H1 (cell line): ENCODE results near the gene ITPKA. TPM values are rescaled to one million over a fixed set of nuclear protein-coding genes. Genes with fewer than 3 reads are reported as not detected.

Experiments
- CTCF ChIA-PET: fragments of 300-600 bp; sonication (Branson Sonifier 250); formaldehyde crosslinking; loops from one replicate; lab custom pipeline; 2021; ENCODE audit not compliant: partially characterized antibody; lab: Charles Lee
- POLR2A ChIA-PET: fragments of 300-600 bp; sonication (Branson Sonifier 250); formaldehyde crosslinking; loops from one replicate; lab custom pipeline; 2021; ENCODE audit warnings: inconsistent platforms; ENCODE audit not compliant: partially characterized antibody; lab: Charles Lee
- DNase-seq, 2 experiments: peaks; one replicate each; pipeline versions ENCODE4 v3.0.0 to v3.0.0-alpha.2; 2010 to 2022; ENCODE audit warnings: low spot score in 2 of 2, low read depth in 1 of 2, mixed read lengths in 1 of 2
- FAIRE-seq: peaks from 2 replicates; lab custom pipeline; 2011; peaks lifted over from hg19 to GRCh38; lab: Jason Lieb, UNC
- H2AFZ ChIP-seq: 2 replicates; pipeline ENCODE4 v1.8.1; 2012; ENCODE audit warnings: low read length, inconsistent platforms
- H2AK5ac ChIP-seq: 2 replicates; pipeline ENCODE4 v1.6.1; 2013; ENCODE audit warnings: low read depth, low read length
- H2BK120ac ChIP-seq: replicated peaks from 2 replicates; pipeline ENCODE3; 2013; ENCODE audit warnings: low read depth, low read length, inconsistent platforms
- H2BK12ac ChIP-seq: 2 replicates; pipeline ENCODE4 v1.6.1; 2013; ENCODE audit warnings: low read depth, low read length
- H2BK15ac ChIP-seq: 2 replicates; pipeline ENCODE4 v1.6.1; 2013; ENCODE audit warnings: low read length
- H2BK20ac ChIP-seq: 2 replicates; pipeline ENCODE4 v1.6.1; 2013; ENCODE audit warnings: low read length
- H2BK5ac ChIP-seq: 2 replicates; pipeline ENCODE4 v1.6.1; 2013; ENCODE audit warnings: low read depth, low read length
- H3K14ac ChIP-seq: 2 replicates; pipeline ENCODE4 v1.6.1; 2013; ENCODE audit warnings: inconsistent platforms; ENCODE audit not compliant: insufficient read length
- H3K18ac ChIP-seq: 2 replicates; pipeline ENCODE4 v1.6.1; 2013; ENCODE audit warnings: low read length; ENCODE audit errors: extremely low read depth
- H3K23ac ChIP-seq: 2 replicates; pipeline ENCODE4 v1.6.1; 2013; ENCODE audit warnings: inconsistent platforms; ENCODE audit not compliant: insufficient read length
- H3K23me2 ChIP-seq: 2 replicates; pipeline ENCODE4 v1.6.1; 2013; ENCODE audit warnings: low read depth, low read length
- H3K27ac ChIP-seq: 2 replicates; pipeline ENCODE4 v1.6.1; 2011; ENCODE audit warnings: low read depth, low read length, inconsistent platforms
- H3K27me3 ChIP-seq, 4 experiments: replicated peaks in 1 of 4; 1 replicate in 1 of 4; 2 replicates in 3 of 4; pipeline versions ENCODE4 v1.6.1 to v1.8.1; 2011 to 2013; ENCODE audit warnings: low read length in 3 of 4, mild to moderate bottlenecking in 3 of 4, inconsistent platforms in 2 of 4, mixed read lengths in 2 of 4, moderate library complexity in 1 of 4; ENCODE audit not compliant: control insufficient read depth in 3 of 4, insufficient read depth in 3 of 4; ENCODE audit errors: extremely low read depth in 1 of 4
- H3K36me3 ChIP-seq, 4 experiments: 2 replicates each; pipeline versions ENCODE4 v1.6.1 to v1.8.1; 2011 to 2013; ENCODE audit warnings: mild to moderate bottlenecking in 4 of 4, low read length in 3 of 4, moderate library complexity in 2 of 4, control low read depth in 1 of 4, inconsistent platforms in 1 of 4; ENCODE audit not compliant: insufficient read depth in 4 of 4, control insufficient read depth in 2 of 4
- H3K4ac ChIP-seq: replicated peaks from 2 replicates; pipeline ENCODE3; 2013; ENCODE audit warnings: low read length, low read depth, mixed read lengths, inconsistent platforms; ENCODE audit not compliant: insufficient read length
- H3K4me1 ChIP-seq, 4 experiments: replicated peaks in 1 of 4; 1 replicate in 1 of 4; 2 replicates in 3 of 4; pipeline versions ENCODE4 v1.6.1 to v1.8.1; 2011 to 2013; ENCODE audit warnings: low read length in 3 of 4, inconsistent platforms in 2 of 4, mixed read lengths in 1 of 4; ENCODE audit not compliant: insufficient read depth in 4 of 4, control insufficient read depth in 3 of 4
- H3K4me2 ChIP-seq, 2 experiments: 2 replicates each; pipeline versions ENCODE4 v1.6.1 to v1.8.1; 2011 to 2013; ENCODE audit warnings: low read depth in 2 of 2, low read length in 2 of 2, control low read depth in 1 of 2, inconsistent platforms in 1 of 2, mild to moderate bottlenecking in 1 of 2; ENCODE audit not compliant: insufficient read depth in 1 of 2
- H3K4me3 ChIP-seq, 4 experiments: fragments of 200-600, 300-600 bp in 1 of 4; sonication (generic), shearing (Covaris generic), sonication (Bioruptor Twin) in 1 of 4; 2 replicates each; pipeline versions ENCODE4 v1.5.1 to v1.8.1; 2011 to 2016; ENCODE audit warnings: low read length in 4 of 4, low read depth in 3 of 4, control low read depth in 2 of 4, inconsistent platforms in 2 of 4, mild to moderate bottlenecking in 2 of 4, mixed read lengths in 1 of 4, moderate library complexity in 1 of 4; ENCODE audit not compliant: insufficient read depth in 2 of 4; ENCODE audit errors: extremely low read depth in 1 of 4
- H3K56ac ChIP-seq: replicated peaks from 2 replicates; pipeline ENCODE3; 2013; ENCODE audit warnings: low read depth, mild to moderate bottlenecking, mixed read lengths, low read length, inconsistent platforms; ENCODE audit not compliant: insufficient read length
- H3K79me1 ChIP-seq: 2 replicates; pipeline ENCODE4 v1.6.1; 2013; ENCODE audit warnings: low read depth, low read length, control low read depth
- H3K79me2 ChIP-seq, 2 experiments: 2 replicates each; pipeline versions ENCODE4 v1.6.1 to v1.8.1; 2012 to 2013; ENCODE audit warnings: low read length in 2 of 2, mild to moderate bottlenecking in 2 of 2, inconsistent platforms in 1 of 2; ENCODE audit not compliant: insufficient read depth in 2 of 2, control insufficient read depth in 1 of 2
- H3K9ac ChIP-seq, 4 experiments: replicated peaks in 1 of 4; 1 replicate in 1 of 4; 2 replicates in 3 of 4; pipeline versions ENCODE4 v1.6.1 to v1.8.1; 2011 to 2013; ENCODE audit warnings: low read depth in 3 of 4, low read length in 3 of 4, control low read depth in 2 of 4, mild to moderate bottlenecking in 2 of 4, moderate library complexity in 2 of 4, inconsistent platforms in 1 of 4; ENCODE audit errors: extremely low read depth in 1 of 4
- H3K9me3 ChIP-seq, 2 experiments: 2 replicates each; pipeline versions ENCODE4 v1.6.1 to v1.8.1; 2012 to 2013; ENCODE audit warnings: mild to moderate bottlenecking in 2 of 2, moderate library complexity in 2 of 2, control low read depth in 1 of 2, inconsistent platforms in 1 of 2, low read depth in 1 of 2, low read length in 1 of 2, mixed read lengths in 1 of 2; ENCODE audit not compliant: insufficient read depth in 2 of 2
- H4K20me1 ChIP-seq, 2 experiments: replicated peaks in 1 of 2; 2 replicates each; pipeline versions ENCODE3 to v1.8.1; 2011 to 2013; ENCODE audit warnings: inconsistent platforms in 2 of 2, low read length in 2 of 2, mild to moderate bottlenecking in 1 of 2; ENCODE audit not compliant: insufficient read depth in 2 of 2, control insufficient read depth in 1 of 2
- H4K5ac ChIP-seq: 2 replicates; pipeline ENCODE4 v1.6.1; 2013; ENCODE audit warnings: low read length, low read depth, mixed read lengths, inconsistent platforms; ENCODE audit not compliant: insufficient read length
- H4K8ac ChIP-seq: 2 replicates; pipeline ENCODE4 v1.8.0; 2013; ENCODE audit warnings: mild to moderate bottlenecking, moderate library complexity, low read length, inconsistent platforms; ENCODE audit not compliant: insufficient read depth; ENCODE audit errors: extremely low read depth
- H4K91ac ChIP-seq: replicated peaks from 2 replicates; pipeline ENCODE3; 2013; ENCODE audit warnings: low read length, mixed read lengths, inconsistent platforms; ENCODE audit not compliant: insufficient read length
- CHD1 ChIP-seq: IDR thresholded peaks from 2 replicates; pipeline ENCODE4 v1.6.1; 2012; ENCODE audit warnings: low read depth, low read length, improper control_type of control experiment
- EP300 ChIP-seq, 2 experiments: IDR thresholded peaks; 1 replicate in 1 of 2; 2 replicates in 1 of 2; pipeline ENCODE4 v1.6.1; 2011 to 2012; ENCODE audit warnings: low read depth in 2 of 2, low read length in 2 of 2, mild to moderate bottlenecking in 2 of 2, borderline replicate concordance in 1 of 2, inconsistent platforms in 1 of 2, moderate library complexity in 1 of 2
- NRF1 ChIP-seq: IDR thresholded peaks from 2 replicates; pipeline ENCODE4 v1.6.1; 2011; ENCODE audit warnings: mild to moderate bottlenecking, low read depth, low read length, improper control_type of control experiment
- RBBP5 ChIP-seq: IDR thresholded peaks from 2 replicates; pipeline ENCODE4 v1.7.1; 2012; ENCODE audit warnings: low read depth, mild to moderate bottlenecking, inconsistent platforms, low read length, moderate library complexity, borderline replicate concordance
- RFX5 ChIP-seq: IDR thresholded peaks from 2 replicates; pipeline ENCODE4 v1.6.1; 2011; ENCODE audit warnings: low read depth, low read length, improper control_type of control experiment, borderline replicate concordance
- TEAD4 ChIP-seq: IDR thresholded peaks from 2 replicates; pipeline ENCODE4 v1.6.1; 2012; ENCODE audit warnings: low read depth, low read length, inconsistent platforms, mixed read lengths
- YY1 ChIP-seq: IDR thresholded peaks from 2 replicates; pipeline ENCODE4 v1.6.1; 2011; ENCODE audit warnings: low read depth, mild to moderate bottlenecking, low read length
- WGBS, 2 experiments: shearing (Covaris generic) in 1 of 2; methylation state at CpG; one replicate each; pipeline versions ENCODE4 v1.1.6 to v1.1.7; 2013 to 2015; ENCODE audit warnings: low lambda C conversion rate in 2 of 2, mixed read lengths in 2 of 2, inconsistent platforms in 1 of 2, low coverage in 1 of 2, missing lambda C conversion rate in 1 of 2; ENCODE audit not compliant: insufficient replicate concordance in 2 of 2, insufficient coverage in 1 of 2, insufficient read length in 1 of 2; ENCODE audit errors: extremely low coverage in 1 of 2, missing lambda C conversion rate in 1 of 2; 5-methylcytosine and 5-hydroxymethylcytosine counted together
- polyA plus RNA-seq, 7 experiments: library from polyadenylated mRNA; depleted of rRNA in 3 of 7; stranded (reverse) in 5 of 7; unstranded in 2 of 7; fragments of >200 nt in 5 of 7; fragments of 200-250 nt in 2 of 7; gene quantifications; 1 replicate in 5 of 7; 2 replicates in 1 of 7; 4 replicates in 1 of 7; pipeline versions ENCODE4 v1.2.1 to v1.2.3, GENCODE V29; 2011 to 2013; ENCODE audit warnings: missing spikeins in 2 of 7, mixed read lengths in 2 of 7
- total RNA-seq: library from RNA; stranded (reverse); fragmentation: NEBNext Ultra II Directional; extraction: Animal tissue kit (Norgen Biotek cat#: 25700); gene quantifications from 2 replicates; pipeline ENCODE4 v1.2.1, GENCODE V29; 2021

Gene ITPKA
- total and polyA plus RNA-seq, 2 of the 8 experiments (the other 6 are each of a cell fraction or from before 2014, with no cell fraction given): 0.39 to 0.99 TPM

GRCh38 chr15:41521614-41522013 is 27.9 kb downstream of the ITPKA start:
- no peak overlapping the region for H3K4me2 ChIP-seq
- H3K9me3 ChIP-seq: no peaks in the 10 kb centered on the region; a peak in 1 of 4 replicates
- no peaks in the 10 kb centered on the region for H3K4me1 ChIP-seq
- H3K4ac ChIP-seq: no peak overlapping the region
- ChIA-PET CTCF (interaction anchor here (1.4 to 3.8 kb wide), 2 partner anchors 40 to 56 kb away, joined by 3 to 10 read pairs; no protein-coding TSS in a partner anchor), POLR2A (interaction anchor here (0.6 to 3.1 kb wide), 4 partner anchors 9 to 327 kb away, joined by 3 to 19 read pairs (median 4); partner anchors contain the start of gene LTK)
- TF ChIP-seq NRF1: no peak
- TF ChIP-seq RBBP5: no peak
- no peak for TF ChIP-seq EP300 (IDR thresholded peaks at IDR 0.05; ENCODE audit: borderline replicate concordance in 1 of 2, low read depth in 2 of 2, low read length in 2 of 2)
- TF ChIP-seq RFX5: no peak
- TF ChIP-seq TEAD4: no peak
- no peak for TF ChIP-seq CHD1
- TF ChIP-seq YY1: no peak
- H3K23ac ChIP-seq: no peak overlapping the region
- H2AFZ ChIP-seq: no peak overlapping the region
- no peak overlapping the region for H3K9ac ChIP-seq
- no peaks in the 10 kb centered on the region for H3K79me2 ChIP-seq
- H2BK15ac ChIP-seq: no peak overlapping the region
- no peak for DNase-seq
- H3K27me3 ChIP-seq: no peaks in the 10 kb centered on the region
- no peak overlapping the region for H3K27ac ChIP-seq
- no peak overlapping the region for H2AK5ac ChIP-seq
- H3K4me3 ChIP-seq: no peak overlapping the region
- H4K8ac ChIP-seq: no peak overlapping the region
- H3K79me1 ChIP-seq: no peaks in the 10 kb centered on the region
- no peaks in the 10 kb centered on the region for H3K23me2 ChIP-seq
- H4K5ac ChIP-seq: no peak overlapping the region
- no peak overlapping the region for H3K14ac ChIP-seq
- peaks cover 1 to 41% (median 16%) of the 10 kb centered on the region in 4 experiments; a peak in 7 of 8 replicates for H3K36me3 ChIP-seq
- H2BK12ac ChIP-seq: no peak overlapping the region
- no peak for FAIRE-seq
- no peak overlapping the region for H2BK5ac ChIP-seq
- H3K56ac ChIP-seq: no peak overlapping the region
- H4K20me1 ChIP-seq: peaks cover 3% of the 10 kb centered on the region in 2 experiments
- no peak overlapping the region for H2BK120ac ChIP-seq
- 90% methylated on average over 9 of the region's 9 CpGs; no CpG with 5 or more reads in 1 of the 2 experiments for WGBS, 2 experiments
- no peak overlapping the region for H3K18ac ChIP-seq
- H2BK20ac ChIP-seq: no peak overlapping the region
- no peak overlapping the region for H4K91ac ChIP-seq
